NCI-H2196 treated with DMSO at 0.1 percent for 48 hours (cell line): ENCODE results near the gene GNB2.
A peak's percentile ranks its signal among the peaks of the same experiment; 100 is the strongest.

ENCODE experiments used
- DNase-seq: peaks from one replicate; lab custom pipeline; 2025; ENCODE audit not compliant: unreplicated experiment; lab: John Stamatoyannopoulos, UW

Gene GNB2

GRCh38 chr7:100680576-100681271 lies 7.2 kb downstream of the GNB2 start:
- DNase-seq: no peak

GRCh38 chr7:100681491-100682227 lies 8.1 kb downstream of the GNB2 start:
- no peak for DNase-seq

GRCh38 chr7:100682228-100682741 lies 8.7 kb downstream of the GNB2 start:
- no peak for DNase-seq

GRCh38 chr7:100682991-100683658 lies 9.6 kb downstream of the GNB2 start:
- DNase-seq: no peak

GRCh38 chr7:100683659-100684533 lies 10.4 kb downstream of the GNB2 start:
- DNase-seq: no peak

- no peak for DNase-seq
Measured at GRCh38 chr7:100684534-100685042, 11.0 kb downstream of the GNB2 start.

- no peak for DNase-seq
Measured at GRCh38 chr7:100685049-100685605, 11.6 kb downstream of the GNB2 start.

- DNase-seq: no peak
Measured at GRCh38 chr7:100685631-100686145, 12.1 kb downstream of the GNB2 start.

- DNase-seq: no peak
Measured at GRCh38 chr7:100686201-100686821, 12.8 kb downstream of the GNB2 start.

- no peak for DNase-seq
Measured at GRCh38 chr7:100686822-100687211, 13.3 kb downstream of the GNB2 start.

GRCh38 chr7:100687261-100687660 lies 13.7 kb downstream of the GNB2 start:
- no peak for DNase-seq

GRCh38 chr7:100687751-100688300 lies 14.3 kb downstream of the GNB2 start:
- DNase-seq: no peak

- no peak for DNase-seq
Measured at GRCh38 chr7:100688326-100688860, 14.9 kb downstream of the GNB2 start.

- no peak for DNase-seq
Measured at GRCh38 chr7:100689230-100690135, 15.9 kb downstream of the GNB2 start.

GRCh38 chr7:100691676-100692577 lies 18.4 kb downstream of the GNB2 start:
- peak; percentile 39 for DNase-seq

GRCh38 chr7:100692578-100692961 lies 19.0 kb downstream of the GNB2 start:
- DNase-seq: no peak
